Fibroblast of lung (primary cell): ENCODE measurements around the gene PIH1D1. TPM values are rescaled to one million over a fixed set of nuclear protein-coding genes. Genes with fewer than 3 reads are reported as not detected.

Experiments used
- DNase-seq, 2 donors: peaks; one replicate each; pipeline versions ENCODE4 v3.0.0 to v3.0.0-alpha.2; 2010; ENCODE audit warnings: low read depth in 2 of 2
- H2AFZ ChIP-seq: 2 replicates; pipeline ENCODE4 v1.5.1; 2012; ENCODE audit warnings: low read length, control low read depth, inconsistent platforms
- H3K27ac ChIP-seq: 2 replicates; pipeline ENCODE4 v1.5.1; 2011; ENCODE audit warnings: low read length, control low read depth; ENCODE audit not compliant: insufficient read depth
- H3K27me3 ChIP-seq: 2 replicates; pipeline ENCODE4 v1.5.1; 2011; ENCODE audit warnings: mild to moderate bottlenecking, low read length; ENCODE audit not compliant: control insufficient read depth, insufficient read depth
- H3K36me3 ChIP-seq: 2 replicates; pipeline ENCODE4 v1.5.1; 2011; ENCODE audit warnings: low read length; ENCODE audit not compliant: control insufficient read depth, insufficient read depth
- H3K4me1 ChIP-seq: 2 replicates; pipeline ENCODE4 v1.5.1; 2011; ENCODE audit warnings: low read length; ENCODE audit not compliant: control insufficient read depth, insufficient read depth; ENCODE audit errors: extremely low read depth
- H3K4me2 ChIP-seq: 2 replicates; pipeline ENCODE4 v1.5.1; 2011; ENCODE audit warnings: low read length, control low read depth; ENCODE audit not compliant: insufficient read depth; ENCODE audit errors: extremely low read depth
- H3K4me3 ChIP-seq, 4 experiments: fragments of 200-600 bp in 1 of 4; sonication (generic) in 1 of 4; replicated peaks in 1 of 4; 2 replicates each; pipeline ENCODE4 v1.5.1; 2011 to 2016; ENCODE audit warnings: low read length in 4 of 4, low read depth in 3 of 4, mild to moderate bottlenecking in 3 of 4, control low read depth in 2 of 4, inconsistent platforms in 1 of 4, mixed read lengths in 1 of 4; ENCODE audit not compliant: insufficient read depth in 1 of 4; ENCODE audit errors: control extremely low read depth in 1 of 4
- H3K79me2 ChIP-seq: 2 replicates; pipeline ENCODE4 v1.5.1; 2012; ENCODE audit warnings: mild to moderate bottlenecking, low read length, inconsistent platforms; ENCODE audit not compliant: control insufficient read depth, insufficient read depth
- H3K9ac ChIP-seq: 2 replicates; pipeline ENCODE4 v1.5.1; 2011; ENCODE audit warnings: mild to moderate bottlenecking, low read length, control low read depth; ENCODE audit not compliant: insufficient read depth
- H3K9me3 ChIP-seq: 2 replicates; pipeline ENCODE4 v1.5.1; 2012; ENCODE audit warnings: low read depth, low read length; ENCODE audit not compliant: control insufficient read depth, insufficient read depth
- H4K20me1 ChIP-seq: 2 replicates; pipeline ENCODE4 v1.5.1; 2011; ENCODE audit warnings: low read length; ENCODE audit not compliant: control insufficient read depth, insufficient read depth; ENCODE audit errors: extremely low read depth
- CTCF ChIP-seq, 2 donors: IDR thresholded peaks in 1 of 2; conservative IDR thresholded peaks in 1 of 2; 1 replicate in 1 of 2; 2 replicates in 1 of 2; pipeline ENCODE4 v1.5.1; 2011 to 2012; ENCODE audit warnings: low read length in 2 of 2, control low read depth in 1 of 2, inconsistent platforms in 1 of 2, low read depth in 1 of 2, mild to moderate bottlenecking in 1 of 2
- EZH2 ChIP-seq: IDR thresholded peaks from 2 replicates; pipeline ENCODE4 v1.5.1; 2012; ENCODE audit warnings: low read length, control low read depth, mild to moderate bottlenecking; ENCODE audit errors: missing control alignments
- polyA plus RNA-seq, 2 donors: library from polyadenylated mRNA; depleted of rRNA in 1 of 2; stranded (reverse) in 1 of 2; unstranded in 1 of 2; fragments of >200 nt; gene quantifications; 2 replicates each; pipeline ENCODE4 v1.2.1, GENCODE V29; 2011 to 2012; ENCODE audit warnings: missing spikeins in 1 of 2
- total RNA-seq: library from RNA; depleted of rRNA; stranded (reverse); fragments of >200 nt; gene quantifications from 2 replicates; pipeline ENCODE4 v1.2.1, GENCODE V29; 2014

The PIH1D1 gene
- total and polyA plus RNA-seq, 2 donors (not counting 1 experiment from before 2014, with no cell fraction given) = 53.8 to 94.5 TPM

DNA sequence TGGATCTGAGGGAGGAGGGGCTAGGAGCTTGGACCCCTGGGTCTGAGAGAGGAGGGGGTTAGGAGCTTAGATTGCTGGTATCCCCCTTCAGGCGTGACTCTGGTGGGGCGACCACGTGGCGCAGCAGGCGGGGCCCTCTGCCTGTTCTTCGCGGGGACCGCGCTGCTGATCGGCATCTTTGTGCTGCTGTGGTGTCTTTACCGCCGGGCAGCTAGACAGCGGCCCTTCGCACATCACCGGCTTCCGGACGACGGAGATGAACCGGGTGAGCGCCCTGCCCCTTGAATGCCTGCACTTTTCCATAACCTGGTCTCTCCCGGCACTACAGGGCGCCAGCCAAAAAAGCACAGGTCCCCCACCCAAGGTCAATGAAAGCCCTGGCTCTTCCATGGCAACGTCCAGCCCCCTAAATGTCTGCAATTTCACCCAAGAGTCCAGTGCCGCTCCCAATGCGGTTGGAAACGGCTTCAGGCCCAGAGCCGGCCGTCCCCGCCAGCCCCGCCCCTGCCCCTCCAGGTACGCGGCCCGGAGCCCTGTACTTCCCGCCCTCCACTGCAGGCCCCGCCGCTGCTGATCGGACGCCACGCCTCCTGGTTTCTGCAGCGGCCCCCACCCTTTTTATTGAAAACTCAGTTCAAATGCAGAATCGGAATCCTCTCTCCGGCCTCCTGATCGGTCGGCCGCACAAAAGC is 23.6 kb downstream of the PIH1D1 start:
- no peaks in the 10 kb centered on the region for H4K20me1 ChIP-seq
- TF ChIP-seq EZH2 = peak; percentile 96
- no peak for TF ChIP-seq CTCF (conservative IDR thresholded peaks at IDR 0.05 in 1 of 2, IDR thresholded peaks at IDR 0.05 in 1 of 2; ENCODE audit: low read depth in 1 of 2, low read length in 2 of 2)

GRCh38 chr19:49427339-49427738 is 24.3 kb downstream of the PIH1D1 start:
- Histone ChIP-seq H3K27ac (no peak overlapping the region), H3K27me3 (peaks cover 81% of the 10 kb centered on the region), H3K4me3 (no peak overlapping the region), H4K20me1 (no peaks in the 10 kb centered on the region), H3K36me3 (no peaks in the 10 kb centered on the region), H2AFZ (no peak overlapping the region), H3K9me3 (no peaks in the 10 kb centered on the region), H3K79me2 (no peaks in the 10 kb centered on the region), H3K9ac (no peak overlapping the region), H3K4me2 (no peak overlapping the region), H3K4me1 (no peaks in the 10 kb centered on the region)
- TF ChIP-seq EZH2 (no peak), CTCF (conservative IDR thresholded peaks at IDR 0.05 in 1 of 2, IDR thresholded peaks at IDR 0.05 in 1 of 2; ENCODE audit: low read depth in 1 of 2, low read length in 2 of 2) (no peak)
- DNase-seq = no peak

More for the DNA sequence above, 23.6 kb downstream of the PIH1D1 start:
- no peak overlapping the region for H2AFZ ChIP-seq
- H3K4me1 ChIP-seq = no peaks in the 10 kb centered on the region
- no peak overlapping the region for H3K9ac ChIP-seq
- DNase-seq = no peak
- H3K27ac ChIP-seq = no peak overlapping the region
- H3K4me3 ChIP-seq = no peak overlapping the region
- H3K27me3 ChIP-seq = peaks cover 82% of the 10 kb centered on the region
- no peaks in the 10 kb centered on the region for H3K9me3 ChIP-seq
- no peaks in the 10 kb centered on the region for H3K79me2 ChIP-seq
- H3K4me2 ChIP-seq = no peak overlapping the region
- no peaks in the 10 kb centered on the region for H3K36me3 ChIP-seq

- peaks cover 82% of the 10 kb centered on the region for H3K27me3 ChIP-seq
- no peaks in the 10 kb centered on the region for H3K36me3 ChIP-seq
- TF ChIP-seq EZH2 = no peak
- TF ChIP-seq CTCF (conservative IDR thresholded peaks at IDR 0.05 in 1 of 2, IDR thresholded peaks at IDR 0.05 in 1 of 2; ENCODE audit: low read depth in 1 of 2, low read length in 2 of 2) = no peak
- H3K9ac ChIP-seq = no peak overlapping the region
- H3K4me3 ChIP-seq = no peak overlapping the region
- H3K79me2 ChIP-seq = no peaks in the 10 kb centered on the region
- H3K27ac ChIP-seq = no peak overlapping the region
- no peak for DNase-seq
- no peaks in the 10 kb centered on the region for H4K20me1 ChIP-seq
- no peaks in the 10 kb centered on the region for H3K4me1 ChIP-seq
- H3K9me3 ChIP-seq = no peaks in the 10 kb centered on the region
- no peak overlapping the region for H3K4me2 ChIP-seq
- H2AFZ ChIP-seq = no peak overlapping the region
These were observed 25.6 kb downstream of the PIH1D1 start for GRCh38 chr19:49425922-49426592.
